ENCODE data around the gene ELMO1. TPM values are rescaled to one million over a fixed set of nuclear protein-coding genes. Genes with fewer than 3 reads are reported as not detected.

The ELMO1 gene
- total RNA-seq, 2 donors from 2014 or later: 66.0 to 72.2 TPM

GRCh38 chr7:36847946-36848345 is 600.7 kb downstream of the ELMO1 start:
- Histone ChIP-seq H3K4me3 (no peak overlapping the region), H3K27ac (no peak overlapping the region), H3K4me1 (ENCODE audit: control insufficient read depth in 1 of 2, low read depth in 2 of 2) (no peaks in the 10 kb centered on the region), H3K36me3 (no peaks in the 10 kb centered on the region), H3K9me3 (peaks cover 4% of the 10 kb centered on the region), H3K27me3 (replicated peaks; ENCODE audit: insufficient read depth) (no peaks in the 10 kb centered on the region)
- DNase-seq (ENCODE audit: low spot score) (no peak), ATAC-seq (ENCODE audit: insufficient number of reproducible peaks, low FRiP score, low read depth) (no peak)
- TF ChIP-seq, protein P1, sequence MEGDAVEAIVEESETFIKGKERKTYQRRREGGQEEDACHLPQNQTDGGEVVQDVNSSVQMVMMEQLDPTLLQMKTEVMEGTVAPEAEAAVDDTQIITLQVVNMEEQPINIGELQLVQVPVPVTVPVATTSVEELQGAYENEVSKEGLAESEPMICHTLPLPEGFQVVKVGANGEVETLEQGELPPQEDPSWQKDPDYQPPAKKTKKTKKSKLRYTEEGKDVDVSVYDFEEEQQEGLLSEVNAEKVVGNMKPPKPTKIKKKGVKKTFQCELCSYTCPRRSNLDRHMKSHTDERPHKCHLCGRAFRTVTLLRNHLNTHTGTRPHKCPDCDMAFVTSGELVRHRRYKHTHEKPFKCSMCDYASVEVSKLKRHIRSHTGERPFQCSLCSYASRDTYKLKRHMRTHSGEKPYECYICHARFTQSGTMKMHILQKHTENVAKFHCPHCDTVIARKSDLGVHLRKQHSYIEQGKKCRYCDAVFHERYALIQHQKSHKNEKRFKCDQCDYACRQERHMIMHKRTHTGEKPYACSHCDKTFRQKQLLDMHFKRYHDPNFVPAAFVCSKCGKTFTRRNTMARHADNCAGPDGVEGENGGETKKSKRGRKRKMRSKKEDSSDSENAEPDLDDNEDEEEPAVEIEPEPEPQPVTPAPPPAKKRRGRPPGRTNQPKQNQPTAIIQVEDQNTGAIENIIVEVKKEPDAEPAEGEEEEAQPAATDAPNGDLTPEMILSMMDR (IDR thresholded peaks at IDR 0.05): no peak

DNA sequence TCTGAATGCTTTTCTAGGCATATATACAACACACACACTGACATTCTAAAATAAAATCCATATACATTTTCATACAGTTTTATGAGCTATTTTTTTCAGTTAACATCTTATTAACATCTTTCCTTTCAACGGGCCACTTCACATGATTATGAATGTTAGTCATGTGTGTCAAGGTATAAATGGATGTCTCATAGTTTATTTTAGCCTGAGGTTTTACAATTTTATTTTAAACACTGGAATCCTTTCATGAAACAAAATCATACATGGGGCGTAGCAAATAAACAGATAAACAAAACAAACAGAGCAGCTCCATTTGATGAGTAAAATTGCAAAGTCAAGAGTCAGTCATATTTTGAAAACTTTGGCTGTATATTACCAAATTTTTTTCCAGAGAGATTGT is 604.3 kb downstream of the ELMO1 start:
- H3K36me3 ChIP-seq: no peaks in the 10 kb centered on the region
- H3K4me1 ChIP-seq (ENCODE audit: control insufficient read depth in 1 of 2, low read depth in 2 of 2): no peaks in the 10 kb centered on the region
- peaks cover 4% of the 10 kb centered on the region for H3K9me3 ChIP-seq
- H3K4me3 ChIP-seq: no peak overlapping the region
- no peak for ATAC-seq (ENCODE audit: insufficient number of reproducible peaks, low FRiP score, low read depth)
- DNase-seq (ENCODE audit: low spot score): no peak
- H3K27me3 ChIP-seq (replicated peaks; ENCODE audit: insufficient read depth): no peaks in the 10 kb centered on the region
- H3K27ac ChIP-seq: no peak overlapping the region
- TF ChIP-seq, protein P1 (IDR thresholded peaks at IDR 0.05): no peak

DNA sequence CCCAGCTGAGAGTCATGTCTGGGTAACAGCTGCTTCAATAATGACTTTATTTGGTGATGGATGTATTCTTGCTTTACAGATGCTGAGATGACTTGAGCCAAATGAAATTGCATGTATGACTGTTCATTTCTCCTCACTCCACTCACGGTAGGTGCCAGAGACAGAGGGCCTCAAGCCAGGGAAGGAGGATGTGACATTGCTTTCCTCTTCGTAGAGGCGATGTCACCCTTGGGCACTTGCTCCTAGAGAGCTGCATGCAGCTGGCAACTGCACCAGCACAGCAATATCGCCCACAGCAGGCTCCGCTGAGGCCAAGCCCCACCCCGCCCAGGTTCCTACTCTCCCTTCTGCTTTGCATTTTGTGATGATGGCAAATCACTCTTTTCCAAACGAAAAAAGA is 607.8 kb downstream of the ELMO1 start:
- no peaks in the 10 kb centered on the region for H3K9me3 ChIP-seq
- H3K4me1 ChIP-seq (ENCODE audit: control insufficient read depth in 1 of 2, low read depth in 2 of 2): no peaks in the 10 kb centered on the region
- H3K36me3 ChIP-seq: no peaks in the 10 kb centered on the region
- H3K27ac ChIP-seq: no peak overlapping the region
- H3K27me3 ChIP-seq (replicated peaks; ENCODE audit: insufficient read depth): no peaks in the 10 kb centered on the region
- H3K4me3 ChIP-seq: no peak overlapping the region
- no peak for ATAC-seq (ENCODE audit: insufficient number of reproducible peaks, low FRiP score, low read depth)
- DNase-seq (ENCODE audit: low spot score): no peak
- TF ChIP-seq, protein P1 (IDR thresholded peaks at IDR 0.05): no peak

GRCh38 chr7:36838616-36839225 is 609.9 kb downstream of the ELMO1 start:
- H3K9me3 ChIP-seq: no peaks in the 10 kb centered on the region
- H3K36me3 ChIP-seq: no peaks in the 10 kb centered on the region
- H3K4me3 ChIP-seq: no peak overlapping the region
- H3K4me1 ChIP-seq (ENCODE audit: control insufficient read depth in 1 of 2, low read depth in 2 of 2): no peaks in the 10 kb centered on the region
- no peaks in the 10 kb centered on the region for H3K27me3 ChIP-seq (replicated peaks; ENCODE audit: insufficient read depth)
- no peak overlapping the region for H3K27ac ChIP-seq
- TF ChIP-seq, protein P1 (IDR thresholded peaks at IDR 0.05): no peak
- DNase-seq (ENCODE audit: low spot score) (no peak), ATAC-seq (ENCODE audit: insufficient number of reproducible peaks, low FRiP score, low read depth) (no peak)

DNA sequence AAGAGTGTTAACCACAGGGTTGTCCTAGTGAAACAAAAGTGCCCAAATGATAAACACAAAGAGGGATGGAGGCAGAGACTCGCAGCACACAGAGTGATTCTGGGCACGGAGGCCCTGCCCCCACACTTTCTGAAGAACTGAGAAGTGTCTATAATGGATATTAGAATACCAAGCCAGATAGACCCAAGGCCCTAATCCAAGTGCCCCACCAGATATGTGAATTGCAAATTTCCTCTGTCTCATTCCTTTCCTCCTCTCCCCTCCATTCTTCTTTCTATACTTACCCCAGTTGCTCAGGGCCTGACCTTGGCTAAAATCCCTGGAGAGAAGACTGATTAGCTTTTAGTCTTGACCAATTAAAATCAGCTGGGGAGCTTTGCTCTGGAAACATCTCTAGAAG is 617.6 kb downstream of the ELMO1 start:
- Histone ChIP-seq H3K27ac (no peak overlapping the region), H3K4me3 (no peak overlapping the region), H3K9me3 (no peaks in the 10 kb centered on the region), H3K27me3 (replicated peaks; ENCODE audit: insufficient read depth) (no peaks in the 10 kb centered on the region), H3K36me3 (no peaks in the 10 kb centered on the region), H3K4me1 (ENCODE audit: control insufficient read depth in 1 of 2, low read depth in 2 of 2) (no peaks in the 10 kb centered on the region)
- TF ChIP-seq, protein P1 (IDR thresholded peaks at IDR 0.05): no peak
- no peak for ATAC-seq (ENCODE audit: insufficient number of reproducible peaks, low FRiP score, low read depth)
- DNase-seq (ENCODE audit: low spot score): no peak

All from thoracic aorta (tissue), 2 donors.